Effector memory CD8-positive, alpha-beta T cell (primary cell): ENCODE results near the gene RNU6-7.
A peak's percentile ranks its signal among the peaks of the same experiment; 100 is the strongest.

ENCODE experiments used
- ATAC-seq: fragments of 150-1000 bp; cut with Tn5 transposase; replicated peaks from 2 replicates; pipeline ENCODE4 v1.10.0; 2021; ENCODE audit warnings: mild to moderate bottlenecking, moderate library complexity
- DNase-seq, 3 experiments: peaks; one replicate each; pipeline ENCODE4 v3.0.0; 2021
- H3K27ac Mint-ChIP-seq, 2 donors: one replicate each; pipeline ENCODE4 v1.8.0; 2022; ENCODE audit warnings: mild to moderate bottlenecking in 2 of 2, mixed read lengths in 2 of 2, moderate library complexity in 2 of 2
- H3K27me3 Mint-ChIP-seq, 2 donors: one replicate each; pipeline ENCODE4 v1.8.0; 2022; ENCODE audit warnings: mixed read lengths in 2 of 2
- H3K36me3 Mint-ChIP-seq: one replicate; pipeline ENCODE4 v1.8.0; 2022; ENCODE audit warnings: mild to moderate bottlenecking, moderate library complexity, mixed read lengths; ENCODE audit not compliant: insufficient read depth
- H3K4me1 Mint-ChIP-seq, 2 donors: one replicate each; pipeline ENCODE4 v1.8.0; 2022; ENCODE audit warnings: low read depth in 2 of 2, mixed read lengths in 2 of 2
- H3K4me3 Mint-ChIP-seq, 2 donors: one replicate each; pipeline ENCODE4 v1.8.0; 2022; ENCODE audit warnings: mild to moderate bottlenecking in 2 of 2, mixed read lengths in 2 of 2, moderate library complexity in 2 of 2
- H3K9me3 Mint-ChIP-seq, 2 donors: one replicate each; pipeline ENCODE4 v1.8.0; 2022; ENCODE audit warnings: mixed read lengths in 2 of 2

Gene RNU6-7

DNA sequence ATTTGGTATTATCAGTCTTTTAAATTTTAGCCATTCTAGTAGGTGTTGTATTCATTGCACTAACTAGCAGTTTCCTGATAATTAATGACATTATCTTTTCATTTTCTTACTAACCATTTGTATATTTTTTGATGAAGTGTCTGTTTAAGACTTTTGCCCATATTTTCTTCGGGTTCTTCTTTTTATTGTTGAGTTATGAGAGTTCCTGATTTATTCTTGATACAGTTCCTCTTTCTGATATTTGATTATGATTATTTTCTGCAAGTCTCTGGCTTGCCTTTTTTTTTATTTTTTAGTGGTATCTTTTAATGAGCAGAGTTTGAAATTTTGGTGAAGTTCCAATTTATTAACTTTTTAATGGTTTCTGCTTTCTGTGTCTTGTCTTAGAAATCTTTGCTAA, 6.2 kb upstream of the RNU6-7 start:
- no peak for ATAC-seq
- Mint-ChIP-seq H3K4me3 (no peak overlapping the region), H3K9me3 (peaks cover 0 to 2% of the 10 kb centered on the region in 2 donors), H3K36me3 (no peaks in the 10 kb centered on the region), H3K27me3 (peaks cover 31 to 37% of the 10 kb centered on the region in 2 donors), H3K4me1 (peaks cover 0 to under 1% of the 10 kb centered on the region in 2 donors), H3K27ac (no peak overlapping the region)
- DNase-seq = no peak

DNA sequence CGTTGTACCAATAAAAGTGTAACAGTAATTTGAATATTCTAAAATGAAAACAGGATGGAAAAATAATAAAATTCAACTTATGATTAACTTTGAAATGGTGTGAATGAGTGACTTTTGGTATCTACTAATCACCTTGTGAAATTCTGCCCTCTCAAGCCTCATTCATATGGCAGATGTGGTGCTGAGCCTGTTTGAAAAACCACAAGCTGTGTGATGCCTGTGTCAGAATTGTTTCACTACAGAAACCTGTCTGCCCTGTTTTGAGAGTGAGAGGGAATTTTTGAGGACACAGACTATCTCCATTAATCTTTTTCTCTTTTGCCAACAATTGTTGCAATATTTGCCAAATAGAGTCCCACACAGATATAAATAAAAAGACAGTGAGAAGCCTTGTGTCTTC, 3.9 kb upstream of the RNU6-7 start:
- no peak for DNase-seq
- no peak for ATAC-seq
- Mint-ChIP-seq H3K9me3 (peaks cover 0 to 2% of the 10 kb centered on the region in 2 donors), H3K36me3 (peaks cover 22% of the 10 kb centered on the region), H3K4me1 (peaks cover 8 to 21% of the 10 kb centered on the region in 2 donors), H3K4me3 (no peak overlapping the region), H3K27me3 (peaks cover 19 to 29% of the 10 kb centered on the region in 2 donors), H3K27ac (no peak overlapping the region)

DNA sequence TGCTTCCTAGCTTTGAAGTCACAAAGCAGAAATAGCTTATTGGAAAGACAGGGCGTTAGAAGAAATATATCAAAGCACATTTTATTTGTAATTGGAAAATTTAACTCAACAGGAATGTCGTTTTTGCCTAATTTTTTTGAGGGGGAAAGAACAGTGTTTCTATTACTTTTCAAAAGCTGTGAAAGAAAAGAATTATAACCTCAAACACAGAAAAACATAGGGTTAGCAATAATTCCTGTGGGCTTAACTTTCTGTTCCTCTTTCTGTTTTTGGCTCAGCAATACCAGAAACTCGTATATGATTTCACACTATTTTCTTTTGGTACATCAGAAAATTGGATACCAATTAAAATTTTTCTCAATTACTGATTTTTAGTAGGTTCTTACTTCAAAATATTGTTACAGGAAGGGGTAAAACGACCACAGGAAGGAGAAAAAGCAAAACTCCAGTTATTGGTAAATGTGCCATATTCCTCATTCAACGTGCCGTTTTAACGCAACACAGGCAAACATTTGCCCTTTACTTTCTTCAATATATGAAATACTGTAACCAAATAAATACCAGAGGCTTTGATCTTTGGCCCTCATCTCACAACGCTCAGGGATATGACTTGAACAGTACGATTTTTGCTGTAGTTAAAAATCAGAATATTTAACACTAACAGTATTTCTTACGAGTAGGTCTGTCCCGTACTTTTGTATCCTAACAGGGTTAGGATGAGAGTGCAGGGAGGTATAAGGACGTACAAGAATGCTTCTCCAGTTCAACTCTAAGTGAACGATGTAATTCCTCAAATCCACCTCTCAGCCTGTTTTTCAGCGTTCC, 1.3 kb upstream of the RNU6-7 start:
- Mint-ChIP-seq H3K4me3 (peak overlapping the region; percentile 84 to 92), H3K9me3 (peaks cover 0 to 3% of the 10 kb centered on the region in 2 donors), H3K4me1 (peaks cover 20 to 30% of the 10 kb centered on the region in 2 donors), H3K27ac (peak overlapping the region; percentile 16 to 99), H3K27me3 (peaks cover 5 to 14% of the 10 kb centered on the region in 2 donors), H3K36me3 (peaks cover 41% of the 10 kb centered on the region)
- no peak for ATAC-seq
- no peak for DNase-seq

DNA sequence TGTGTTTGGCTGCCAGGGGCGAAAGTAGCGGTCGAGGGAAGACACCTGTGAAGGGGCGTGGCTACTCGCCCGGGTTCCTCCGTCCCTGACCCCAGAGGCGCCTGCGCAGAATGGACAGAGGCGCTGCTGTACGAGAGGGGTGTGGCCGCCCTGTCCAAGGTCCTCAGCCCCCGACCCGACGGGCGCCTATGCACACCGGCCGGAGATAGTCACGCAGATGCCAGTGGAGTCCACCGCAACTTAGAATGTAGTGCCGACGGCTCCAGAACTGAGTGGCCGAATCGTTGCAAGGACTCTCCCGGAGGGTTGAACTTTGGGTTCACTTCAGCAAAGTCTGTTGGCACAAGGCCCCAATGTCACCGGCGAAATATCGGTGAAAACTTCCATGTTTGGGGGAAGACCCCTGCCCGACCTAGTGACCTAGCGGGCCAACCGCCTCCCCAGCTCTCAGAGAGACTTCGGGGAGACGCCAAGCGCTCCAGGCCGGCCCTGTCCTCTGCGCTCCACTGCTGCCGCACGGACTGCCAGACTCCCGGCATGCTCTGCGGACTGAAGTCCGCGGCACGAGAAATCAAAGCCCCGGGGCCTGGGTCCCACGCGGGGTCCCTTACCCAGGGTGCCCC, 541 bp upstream of the RNU6-7 start:
- Mint-ChIP-seq H3K27me3 (peaks cover 0 to 12% of the 10 kb centered on the region in 2 donors), H3K4me3 (peak overlapping the region; percentile 84 to 92), H3K9me3 (peaks cover 0 to 3% of the 10 kb centered on the region in 2 donors), H3K27ac (peak overlapping the region; percentile 98 to 99), H3K36me3 (peaks cover 41% of the 10 kb centered on the region), H3K4me1 (peaks cover 20 to 30% of the 10 kb centered on the region in 2 donors)
- peak; percentile 42 for ATAC-seq
- DNase-seq = peak; percentile 33 to 51 (median 42)

DNA sequence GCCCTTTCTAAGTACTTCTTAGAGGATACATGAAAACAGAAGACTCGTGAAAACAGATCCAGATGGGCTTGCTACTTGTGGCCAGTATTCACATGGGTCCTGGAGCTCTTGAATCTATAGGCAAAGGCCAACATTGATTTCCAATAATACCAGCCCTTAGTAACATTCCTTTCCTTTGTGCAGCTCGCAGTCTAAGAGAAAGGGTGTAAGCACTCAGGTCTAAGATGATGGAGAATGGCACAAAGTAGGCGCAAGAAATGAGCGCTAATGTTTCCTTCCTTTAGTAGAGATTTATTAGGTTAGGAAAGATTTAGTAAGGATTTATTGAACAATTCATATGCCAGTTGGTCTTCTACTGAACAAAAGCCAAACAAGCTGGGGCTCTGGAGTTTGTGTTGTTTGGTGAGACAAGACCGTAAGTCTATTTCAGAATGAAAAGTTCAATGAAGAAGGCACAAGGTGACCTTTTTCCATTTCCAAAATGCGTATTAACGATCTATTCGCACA, 699 bp downstream of the RNU6-7 start:
- Mint-ChIP-seq H3K4me3 (peak overlapping the region; percentile 84 to 92), H3K36me3 (peaks cover 41% of the 10 kb centered on the region), H3K27me3 (peaks cover 0 to 9% of the 10 kb centered on the region in 2 donors), H3K4me1 (peaks cover 20 to 30% of the 10 kb centered on the region in 2 donors), H3K9me3 (peaks cover 0 to 3% of the 10 kb centered on the region in 2 donors), H3K27ac (peak overlapping the region; percentile 98 to 99)
- no peak for ATAC-seq
- DNase-seq = peak in 1 of 3 experiments; percentile 1

DNA sequence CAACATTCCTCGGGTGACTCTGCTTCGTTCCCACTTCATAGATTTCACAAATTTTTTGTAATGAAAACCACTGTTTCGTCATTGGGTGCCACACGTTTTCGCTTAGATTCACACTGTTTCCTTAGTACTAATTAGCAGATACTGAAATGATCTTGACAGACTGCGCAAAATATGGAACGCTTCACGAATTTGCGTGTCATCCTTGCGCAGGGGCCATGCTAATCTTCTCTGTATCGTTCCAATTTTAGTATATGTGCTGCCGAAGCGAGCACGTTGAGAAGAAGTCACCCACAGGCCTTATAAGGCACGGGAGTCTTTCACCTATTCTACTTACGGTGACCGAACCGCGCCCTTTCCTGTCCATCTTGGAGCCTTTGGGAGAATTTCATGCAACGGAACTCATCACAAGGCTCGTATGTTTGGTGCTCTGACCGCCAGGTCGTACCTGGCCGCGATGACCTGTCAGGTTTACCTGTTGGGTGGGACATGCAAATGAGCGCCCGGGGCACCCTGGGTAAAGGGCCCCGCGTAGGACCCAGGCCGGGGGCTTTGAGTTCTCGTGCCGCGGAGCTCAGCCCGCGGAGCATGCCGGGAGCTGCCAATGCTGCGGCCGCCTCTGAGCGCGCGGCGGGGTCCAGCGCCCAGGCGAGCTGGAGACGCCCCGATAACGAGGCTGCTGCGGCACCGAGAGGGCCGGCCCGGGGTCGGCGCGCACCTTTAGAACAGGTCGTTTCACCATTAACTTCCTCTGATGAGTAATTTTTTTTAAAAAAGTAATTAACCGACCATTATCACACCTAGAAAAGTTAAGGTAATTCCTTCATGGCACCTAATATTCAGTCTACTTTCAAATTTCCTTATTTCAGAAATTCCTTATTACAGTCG, 1.4 kb downstream of the RNU6-7 start, which contains the start of gene RNU6-8:
TSS of gene RNU6-8 (minus strand) at position 272 of the 885 bp plus-strand sequence.
- H3K9me3 Mint-ChIP-seq = peaks cover 0 to 3% of the 10 kb centered on the region in 2 donors
- H3K4me1 Mint-ChIP-seq = peaks cover 20 to 30% of the 10 kb centered on the region in 2 donors
- peak within 1 kb of the TSS; percentile 98 to 99 for H3K27ac Mint-ChIP-seq
- peaks cover 41% of the 10 kb centered on the region for H3K36me3 Mint-ChIP-seq
- H3K4me3 Mint-ChIP-seq = peak within 1 kb of the TSS; percentile 84 to 92
- peaks cover 5 to 8% of the 10 kb centered on the region in 2 donors for H3K27me3 Mint-ChIP-seq
- DNase-seq (peak; percentile 72 to 76 (median 76)), ATAC-seq (peak; percentile 83)

DNA sequence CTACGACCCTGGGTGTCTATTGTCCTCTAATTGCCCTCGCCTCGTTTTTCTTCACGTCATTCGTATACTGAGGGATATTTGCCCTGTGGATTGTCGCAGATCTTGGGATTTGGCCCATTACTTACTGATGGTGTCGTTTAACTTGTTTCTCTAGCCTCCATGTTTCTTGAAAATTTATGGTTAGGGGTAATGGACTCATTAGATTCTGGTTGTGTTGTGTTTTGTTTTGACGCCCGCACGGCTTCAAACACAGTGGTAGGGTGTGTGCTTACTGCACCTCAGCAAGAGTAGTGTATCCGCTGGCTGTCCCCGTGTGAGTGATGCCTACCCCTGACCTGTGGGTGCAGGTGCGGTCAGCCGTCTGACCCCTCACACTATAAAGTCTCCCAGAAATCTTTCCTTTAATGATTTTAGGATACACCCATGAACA, 2.1 kb downstream of the RNU6-7 start:
- peaks cover 8% of the 10 kb centered on the region in 2 donors for H3K27me3 Mint-ChIP-seq
- peak overlapping the region; percentile 12 to 99 for H3K27ac Mint-ChIP-seq
- peak overlapping the region; percentile 84 to 92 for H3K4me3 Mint-ChIP-seq
- peaks cover 41% of the 10 kb centered on the region for H3K36me3 Mint-ChIP-seq
- peaks cover 0 to 3% of the 10 kb centered on the region in 2 donors for H3K9me3 Mint-ChIP-seq
- peak in 1 of 3 experiments; percentile 3 for DNase-seq
- no peak for ATAC-seq
- H3K4me1 Mint-ChIP-seq = peaks cover 20 to 30% of the 10 kb centered on the region in 2 donors

DNA sequence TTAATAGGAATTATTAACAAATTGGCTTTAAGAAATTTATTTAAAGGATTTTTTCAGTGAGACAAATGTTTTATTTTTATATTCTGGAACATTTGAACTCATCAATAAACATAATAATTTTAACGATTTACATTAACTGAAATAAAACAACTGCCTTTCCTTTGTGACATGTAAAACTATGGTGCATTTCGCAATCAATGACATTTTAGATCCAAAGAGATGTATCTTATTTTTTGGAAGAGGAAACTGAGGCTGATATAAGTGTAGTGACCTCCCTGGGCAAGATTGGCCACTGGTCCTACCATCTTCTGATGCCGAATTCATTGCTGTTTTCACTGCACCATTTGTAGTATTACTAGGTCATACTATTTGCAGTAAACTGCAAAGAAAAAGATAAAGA, 3.7 kb downstream of the RNU6-7 start:
- peaks cover 41% of the 10 kb centered on the region for H3K36me3 Mint-ChIP-seq
- DNase-seq (no peak), ATAC-seq (no peak)
- peaks cover 4 to 12% of the 10 kb centered on the region in 2 donors for H3K27me3 Mint-ChIP-seq
- peaks cover 0 to 1% of the 10 kb centered on the region in 2 donors for H3K9me3 Mint-ChIP-seq
- H3K27ac Mint-ChIP-seq = no peak overlapping the region
- peaks cover 20 to 30% of the 10 kb centered on the region in 2 donors for H3K4me1 Mint-ChIP-seq
- H3K4me3 Mint-ChIP-seq = no peak overlapping the region

DNA sequence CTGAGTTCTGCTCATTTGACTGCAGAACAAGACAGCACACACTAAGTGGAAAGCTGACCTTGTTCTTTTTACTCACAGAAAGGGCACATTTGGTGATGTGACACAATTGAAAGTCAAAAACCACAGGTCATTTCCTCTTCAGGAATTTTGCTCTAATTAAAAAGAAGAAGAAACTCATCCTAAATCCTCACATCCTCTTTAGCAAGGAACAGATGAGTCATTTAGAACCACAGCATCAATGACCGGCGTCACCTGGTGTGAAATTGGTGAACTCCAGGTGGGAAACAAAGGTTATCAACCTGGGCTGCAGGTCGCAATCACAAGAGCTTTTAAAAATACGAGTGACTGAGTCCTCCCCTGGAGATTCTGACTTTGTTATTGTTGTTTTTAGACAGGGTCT, 4.1 kb downstream of the RNU6-7 start:
- no peak overlapping the region for H3K4me3 Mint-ChIP-seq
- H3K27ac Mint-ChIP-seq = no peak overlapping the region
- peaks cover 4 to 17% of the 10 kb centered on the region in 2 donors for H3K27me3 Mint-ChIP-seq
- peaks cover 18 to 27% of the 10 kb centered on the region in 2 donors for H3K4me1 Mint-ChIP-seq
- peaks cover 39% of the 10 kb centered on the region for H3K36me3 Mint-ChIP-seq
- ATAC-seq = no peak
- DNase-seq = no peak
- peaks cover 0 to 1% of the 10 kb centered on the region in 2 donors for H3K9me3 Mint-ChIP-seq

DNA sequence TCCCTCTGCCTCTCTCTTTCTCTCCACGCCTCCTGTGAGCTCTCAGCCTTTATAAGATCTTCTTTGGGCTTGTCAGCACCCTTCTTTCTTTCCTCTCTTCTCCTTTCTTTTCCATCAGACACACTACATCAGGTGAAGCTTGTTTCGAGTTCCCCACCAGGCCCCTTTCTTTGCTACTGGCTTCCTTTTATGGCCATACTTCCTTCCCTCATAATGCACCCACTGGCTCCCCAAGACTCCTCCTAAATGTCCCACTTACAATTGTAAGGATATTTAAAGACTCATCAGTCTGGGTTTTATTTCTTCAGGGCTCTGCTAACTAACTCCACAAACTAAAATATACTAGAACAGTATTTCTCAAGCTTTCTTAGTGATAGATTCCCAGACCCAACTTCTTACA, 4.7 kb downstream of the RNU6-7 start:
- Mint-ChIP-seq H3K27me3 (peaks cover 4 to 21% of the 10 kb centered on the region in 2 donors), H3K36me3 (peaks cover 33% of the 10 kb centered on the region), H3K4me3 (no peak overlapping the region), H3K9me3 (peaks cover 0 to 1% of the 10 kb centered on the region in 2 donors), H3K4me1 (peaks cover 17 to 23% of the 10 kb centered on the region in 2 donors), H3K27ac (no peak overlapping the region)
- no peak for ATAC-seq
- DNase-seq = no peak

DNA sequence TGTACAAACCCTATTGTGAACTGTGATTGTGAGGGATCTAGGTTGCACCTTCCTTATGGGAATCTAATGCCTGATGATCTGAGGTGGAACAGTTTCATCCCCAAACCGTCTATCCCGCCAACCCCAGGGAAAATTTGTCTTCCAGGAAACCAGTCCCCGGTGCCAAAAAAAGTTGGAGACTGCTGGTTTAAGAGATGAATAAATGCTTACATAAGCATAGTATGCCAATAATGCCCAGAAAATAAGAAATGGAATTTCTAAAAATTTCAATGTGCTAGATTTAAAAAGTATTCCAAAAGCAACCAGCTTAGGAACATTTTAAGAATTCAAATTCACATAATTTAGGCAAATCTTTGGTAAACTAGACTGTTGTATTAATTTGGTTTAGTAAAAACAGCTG, 6.6 kb downstream of the RNU6-7 start:
- H3K9me3 Mint-ChIP-seq = peaks cover 0 to 1% of the 10 kb centered on the region in 2 donors
- H3K4me1 Mint-ChIP-seq = peaks cover 5 to 8% of the 10 kb centered on the region in 2 donors
- H3K4me3 Mint-ChIP-seq = no peak overlapping the region
- no peak for DNase-seq
- peaks cover 13% of the 10 kb centered on the region for H3K36me3 Mint-ChIP-seq
- H3K27ac Mint-ChIP-seq = no peak overlapping the region
- peaks cover 4 to 21% of the 10 kb centered on the region in 2 donors for H3K27me3 Mint-ChIP-seq
- no peak for ATAC-seq

DNA sequence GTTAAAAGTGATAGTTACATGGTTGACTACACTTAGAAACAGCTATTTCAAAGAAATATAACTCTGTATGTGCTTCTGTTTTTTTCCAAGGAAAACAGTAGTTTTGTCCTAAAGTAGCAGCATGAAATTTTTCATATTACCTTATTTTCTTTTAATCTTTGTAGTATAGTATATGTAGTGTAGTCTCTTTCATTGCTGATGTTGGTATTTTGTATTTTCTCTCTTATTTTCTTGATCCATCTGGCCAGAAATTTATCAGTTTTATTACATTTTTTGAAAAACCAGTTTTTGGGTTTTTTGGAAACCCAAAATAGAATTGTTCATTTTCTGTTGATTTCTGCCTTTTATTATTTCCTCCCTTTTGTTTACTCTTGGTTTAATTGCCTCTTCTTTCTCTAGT, 7.6 kb downstream of the RNU6-7 start:
- Mint-ChIP-seq H3K36me3 (peaks cover 5% of the 10 kb centered on the region), H3K4me3 (no peak overlapping the region), H3K27me3 (peaks cover under 1 to 21% of the 10 kb centered on the region in 2 donors), H3K9me3 (peaks cover 0 to 1% of the 10 kb centered on the region in 2 donors), H3K27ac (no peak overlapping the region), H3K4me1 (peaks cover 0 to under 1% of the 10 kb centered on the region in 2 donors)
- no peak for ATAC-seq
- no peak for DNase-seq

DNA sequence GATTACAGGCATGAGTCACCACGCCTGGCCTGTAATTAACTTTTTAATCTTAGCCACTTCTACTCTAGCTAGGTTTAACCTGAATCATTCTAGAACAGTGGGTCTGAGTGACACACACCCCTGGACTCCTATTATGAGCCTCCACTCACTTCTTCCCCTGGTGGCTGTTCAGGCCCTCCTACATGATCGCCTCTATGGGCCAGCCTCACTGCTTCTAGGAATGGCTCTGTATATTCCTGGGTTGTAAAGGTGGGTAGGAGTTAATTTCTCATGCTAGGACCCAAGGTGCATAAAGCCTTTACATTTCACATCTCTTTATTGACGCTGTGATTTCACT, 9.2 kb downstream of the RNU6-7 start:
- H3K36me3 Mint-ChIP-seq = no peaks in the 10 kb centered on the region
- H3K27me3 Mint-ChIP-seq = peaks cover 0 to 21% of the 10 kb centered on the region in 2 donors
- no peak for DNase-seq
- H3K4me1 Mint-ChIP-seq = no peaks in the 10 kb centered on the region
- no peaks in the 10 kb centered on the region for H3K9me3 Mint-ChIP-seq
- ATAC-seq = no peak
- no peak overlapping the region for H3K27ac Mint-ChIP-seq
- H3K4me3 Mint-ChIP-seq = no peak overlapping the region
